Neutrophil (primary cell): ENCODE measurements around the gene CLEC19A.

Experiments used
- H3K27ac ChIP-seq: fragments of 200-600 bp; sonication (generic); 2 replicates; pipeline ENCODE4 v1.5.1; 2016; ENCODE audit warnings: mild to moderate bottlenecking, moderate library complexity
- H3K27me3 ChIP-seq: fragments of 200-600 bp; sonication (generic); 2 replicates; pipeline ENCODE4 v1.6.0; 2016; ENCODE audit warnings: mild to moderate bottlenecking
- H3K36me3 ChIP-seq: fragments of 200-600 bp; sonication (generic); 2 replicates; pipeline ENCODE4 v1.5.1; 2017
- H3K4me1 ChIP-seq, 2 experiments: fragments of 200-600 bp in 1 of 2; sonication (generic) in 1 of 2; 1 replicate in 1 of 2; 2 replicates in 1 of 2; pipeline versions ENCODE4 v1.5.1 to v1.6.1; 2013 to 2016; ENCODE audit warnings: low read depth in 1 of 2, low read length in 1 of 2, mild to moderate bottlenecking in 1 of 2, moderate library complexity in 1 of 2; ENCODE audit not compliant: control insufficient read depth in 1 of 2, insufficient read depth in 1 of 2
- H3K4me3 ChIP-seq, 2 experiments: fragments of 200-600 bp in 1 of 2; sonication (generic) in 1 of 2; 1 replicate in 1 of 2; 2 replicates in 1 of 2; pipeline ENCODE4 v1.5.1; 2013 to 2016; ENCODE audit warnings: low read depth in 1 of 2, low read length in 1 of 2, mild to moderate bottlenecking in 1 of 2, moderate library complexity in 1 of 2
- H3K9me3 ChIP-seq: fragments of 200-600 bp; sonication (generic); 2 replicates; pipeline ENCODE4 v1.5.1; 2016
- CTCF ChIP-seq: fragments of 200-600 bp; sonication (generic); IDR thresholded peaks from 2 replicates; pipeline ENCODE4 v1.5.1; 2016; ENCODE audit warnings: antibody characterized with exemption

Gene CLEC19A

GRCh38 chr16:19307587-19308241, 22.2 kb downstream of the CLEC19A start:
- no peak for TF ChIP-seq CTCF
- H3K9me3 ChIP-seq = no peaks in the 10 kb centered on the region
- H3K36me3 ChIP-seq = no peaks in the 10 kb centered on the region
- H3K27ac ChIP-seq = no peak overlapping the region
- H3K27me3 ChIP-seq = no peaks in the 10 kb centered on the region
- no peak overlapping the region for H3K4me3 ChIP-seq
- H3K4me1 ChIP-seq = no peaks in the 10 kb centered on the region

- TF ChIP-seq CTCF = no peak
- Histone ChIP-seq H3K36me3 (no peaks in the 10 kb centered on the region), H3K27ac (no peak overlapping the region), H3K4me3 (no peak overlapping the region), H3K27me3 (no peaks in the 10 kb centered on the region), H3K9me3 (no peaks in the 10 kb centered on the region), H3K4me1 (no peaks in the 10 kb centered on the region)
These were observed 22.9 kb downstream of the CLEC19A start for GRCh38 chr16:19308392-19308791.

GRCh38 chr16:19309178-19309577, 23.6 kb downstream of the CLEC19A start:
- Histone ChIP-seq H3K4me1 (no peaks in the 10 kb centered on the region), H3K27ac (no peak overlapping the region), H3K9me3 (no peaks in the 10 kb centered on the region), H3K36me3 (no peaks in the 10 kb centered on the region), H3K27me3 (no peaks in the 10 kb centered on the region), H3K4me3 (no peak overlapping the region)
- TF ChIP-seq CTCF = no peak

- H3K4me3 ChIP-seq = no peak overlapping the region
These were observed 29.3 kb downstream of the CLEC19A start for GRCh38 chr16:19314718-19315425.

GRCh38 chr16:19315889-19316433, 30.4 kb downstream of the CLEC19A start:
- no peak overlapping the region for H3K4me3 ChIP-seq
- H3K27ac ChIP-seq = no peak overlapping the region
- TF ChIP-seq CTCF = no peak
- peaks cover 3% of the 10 kb centered on the region for H3K27me3 ChIP-seq
- H3K9me3 ChIP-seq = no peaks in the 10 kb centered on the region
- H3K4me1 ChIP-seq = no peaks in the 10 kb centered on the region
- H3K36me3 ChIP-seq = no peaks in the 10 kb centered on the region

More at GRCh38 chr16:19314718-19315425, 29.3 kb downstream of the CLEC19A start:
- Histone ChIP-seq H3K9me3 (no peaks in the 10 kb centered on the region), H3K36me3 (no peaks in the 10 kb centered on the region), H3K4me1 (no peaks in the 10 kb centered on the region), H3K27ac (no peak overlapping the region), H3K27me3 (peaks cover 3% of the 10 kb centered on the region)
- no peak for TF ChIP-seq CTCF
